OCI-LY3 (cell line): ENCODE data around the gene RWDD4.

Source experiments
- EZH2phosphoT487 ChIP-seq: fragments of 200-600 bp; shearing (Covaris generic); IDR thresholded peaks from 2 replicates; pipeline ENCODE4 v1.6.1; 2018; ENCODE audit warnings: antibody characterized with exemption, mixed run types, low read depth
- TF ChIP-seq, protein P1 (sequence below): fragments of 200-600, 300-600 bp; sonication (generic); IDR thresholded peaks from 2 replicates; pipeline ENCODE4 v1.5.1; 2014; ENCODE audit warnings: antibody characterized with exemption, low read length, low read depth

DNA sequence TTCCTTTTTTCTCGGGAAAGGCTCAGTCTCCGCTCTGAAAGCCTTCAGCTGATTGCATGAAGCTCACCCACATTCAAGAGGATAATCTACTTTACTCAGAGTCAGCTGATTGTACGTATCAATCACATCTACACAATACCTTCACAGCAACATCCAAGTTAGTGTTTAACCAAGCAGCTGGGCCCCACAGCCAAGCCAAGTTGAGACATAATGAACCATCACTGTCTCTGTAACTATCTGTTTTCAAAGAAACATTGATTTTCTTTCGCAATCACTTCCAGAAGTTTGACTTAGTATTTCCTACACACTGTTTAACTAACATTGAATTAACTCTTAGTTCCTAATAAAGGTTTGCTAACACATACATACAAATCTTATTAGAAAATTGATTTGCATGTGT is 40.3 kb downstream of the RWDD4 start:
- TF ChIP-seq, protein P1, sequence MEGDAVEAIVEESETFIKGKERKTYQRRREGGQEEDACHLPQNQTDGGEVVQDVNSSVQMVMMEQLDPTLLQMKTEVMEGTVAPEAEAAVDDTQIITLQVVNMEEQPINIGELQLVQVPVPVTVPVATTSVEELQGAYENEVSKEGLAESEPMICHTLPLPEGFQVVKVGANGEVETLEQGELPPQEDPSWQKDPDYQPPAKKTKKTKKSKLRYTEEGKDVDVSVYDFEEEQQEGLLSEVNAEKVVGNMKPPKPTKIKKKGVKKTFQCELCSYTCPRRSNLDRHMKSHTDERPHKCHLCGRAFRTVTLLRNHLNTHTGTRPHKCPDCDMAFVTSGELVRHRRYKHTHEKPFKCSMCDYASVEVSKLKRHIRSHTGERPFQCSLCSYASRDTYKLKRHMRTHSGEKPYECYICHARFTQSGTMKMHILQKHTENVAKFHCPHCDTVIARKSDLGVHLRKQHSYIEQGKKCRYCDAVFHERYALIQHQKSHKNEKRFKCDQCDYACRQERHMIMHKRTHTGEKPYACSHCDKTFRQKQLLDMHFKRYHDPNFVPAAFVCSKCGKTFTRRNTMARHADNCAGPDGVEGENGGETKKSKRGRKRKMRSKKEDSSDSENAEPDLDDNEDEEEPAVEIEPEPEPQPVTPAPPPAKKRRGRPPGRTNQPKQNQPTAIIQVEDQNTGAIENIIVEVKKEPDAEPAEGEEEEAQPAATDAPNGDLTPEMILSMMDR, result no peak
- TF ChIP-seq EZH2phosphoT487, result no peak
